ENCODE measurements around the gene USP25.

- TF ChIP-seq, protein P1, sequence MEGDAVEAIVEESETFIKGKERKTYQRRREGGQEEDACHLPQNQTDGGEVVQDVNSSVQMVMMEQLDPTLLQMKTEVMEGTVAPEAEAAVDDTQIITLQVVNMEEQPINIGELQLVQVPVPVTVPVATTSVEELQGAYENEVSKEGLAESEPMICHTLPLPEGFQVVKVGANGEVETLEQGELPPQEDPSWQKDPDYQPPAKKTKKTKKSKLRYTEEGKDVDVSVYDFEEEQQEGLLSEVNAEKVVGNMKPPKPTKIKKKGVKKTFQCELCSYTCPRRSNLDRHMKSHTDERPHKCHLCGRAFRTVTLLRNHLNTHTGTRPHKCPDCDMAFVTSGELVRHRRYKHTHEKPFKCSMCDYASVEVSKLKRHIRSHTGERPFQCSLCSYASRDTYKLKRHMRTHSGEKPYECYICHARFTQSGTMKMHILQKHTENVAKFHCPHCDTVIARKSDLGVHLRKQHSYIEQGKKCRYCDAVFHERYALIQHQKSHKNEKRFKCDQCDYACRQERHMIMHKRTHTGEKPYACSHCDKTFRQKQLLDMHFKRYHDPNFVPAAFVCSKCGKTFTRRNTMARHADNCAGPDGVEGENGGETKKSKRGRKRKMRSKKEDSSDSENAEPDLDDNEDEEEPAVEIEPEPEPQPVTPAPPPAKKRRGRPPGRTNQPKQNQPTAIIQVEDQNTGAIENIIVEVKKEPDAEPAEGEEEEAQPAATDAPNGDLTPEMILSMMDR (IDR thresholded peaks at IDR 0.05 in 8 of 11, conservative IDR thresholded peaks at IDR 0.05 in 3 of 11) = no peak
- no peak for TF ChIP-seq POLR2AphosphoS5 (IDR thresholded peaks at IDR 0.05)
Measured at GRCh38 chr21:15761507-15762100, 31.8 kb downstream of the USP25 start.
